ENCODE measurements around the gene TMEM18.
"Not testable (repeated sequence)": the region's sequence is repeated elsewhere in the genome, so short reads cannot be mapped to it uniquely, and the experiment has no call there.

The TMEM18 gene

DNA sequence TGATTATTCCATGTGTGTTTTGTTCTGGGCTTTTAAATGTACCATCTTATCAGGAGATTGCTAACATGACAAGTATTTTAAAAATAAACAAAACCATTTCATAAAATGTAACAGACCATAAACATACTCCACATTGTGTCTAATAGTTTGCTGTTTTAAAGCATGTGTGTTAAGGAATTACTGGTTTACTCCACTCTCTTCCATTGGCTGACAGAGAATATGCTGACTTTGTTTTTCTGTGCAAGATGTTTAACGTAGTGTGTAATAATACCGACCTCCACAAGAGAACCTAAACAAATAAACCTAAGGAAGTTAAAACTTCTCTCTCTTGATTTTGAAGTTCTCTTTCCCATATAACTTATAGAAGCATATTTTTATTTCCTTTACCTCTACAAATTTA lies 17.0 kb upstream of the TMEM18 start:
- DNase-seq (ENCODE audit: insufficient read length, low spot score) (no peak), FAIRE-seq (no peak)

DNA sequence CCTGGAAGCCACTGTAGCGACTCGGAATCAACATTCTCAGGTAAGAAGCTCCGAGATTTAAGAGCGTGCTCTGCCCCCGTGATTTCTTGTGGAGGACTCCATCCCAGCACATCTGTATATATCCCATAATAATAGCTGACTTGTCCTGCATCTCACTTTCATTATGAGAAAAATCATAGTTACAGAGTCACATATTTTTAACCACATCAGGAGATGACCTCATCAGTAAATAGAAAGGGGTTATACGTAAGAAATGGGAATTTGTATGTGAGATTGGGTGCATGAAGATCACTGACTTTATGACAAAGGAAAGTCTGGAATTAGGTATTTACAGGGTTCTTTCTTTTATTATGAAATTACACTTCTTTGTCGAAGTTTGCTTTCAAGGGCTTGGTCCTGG lies 16.4 kb upstream of the TMEM18 start:
- FAIRE-seq (no peak), DNase-seq (ENCODE audit: insufficient read length, low spot score) (no peak)

DNA sequence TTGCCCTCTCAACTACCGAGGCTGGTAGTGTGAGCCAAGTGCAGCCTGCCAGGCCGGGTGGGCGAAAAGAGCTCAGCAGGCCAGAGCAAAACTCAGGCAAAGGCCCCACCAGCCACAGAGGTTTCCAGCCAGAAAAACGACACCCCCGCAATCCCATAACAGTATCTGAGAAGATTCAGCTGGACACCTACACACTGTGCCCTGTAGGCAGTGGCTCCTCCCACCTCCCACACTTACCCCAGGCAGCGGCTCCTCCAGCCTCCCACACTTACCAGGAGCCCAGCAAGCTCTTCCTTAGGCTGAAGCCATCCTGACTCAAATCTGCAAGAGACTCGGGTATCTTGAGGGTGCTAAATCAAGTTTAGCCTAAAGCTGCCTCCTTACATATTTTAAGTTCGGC lies 15.6 kb upstream of the TMEM18 start:
- DNase-seq (ENCODE audit: insufficient read length, low spot score) (no peak), FAIRE-seq (no peak)

DNA sequence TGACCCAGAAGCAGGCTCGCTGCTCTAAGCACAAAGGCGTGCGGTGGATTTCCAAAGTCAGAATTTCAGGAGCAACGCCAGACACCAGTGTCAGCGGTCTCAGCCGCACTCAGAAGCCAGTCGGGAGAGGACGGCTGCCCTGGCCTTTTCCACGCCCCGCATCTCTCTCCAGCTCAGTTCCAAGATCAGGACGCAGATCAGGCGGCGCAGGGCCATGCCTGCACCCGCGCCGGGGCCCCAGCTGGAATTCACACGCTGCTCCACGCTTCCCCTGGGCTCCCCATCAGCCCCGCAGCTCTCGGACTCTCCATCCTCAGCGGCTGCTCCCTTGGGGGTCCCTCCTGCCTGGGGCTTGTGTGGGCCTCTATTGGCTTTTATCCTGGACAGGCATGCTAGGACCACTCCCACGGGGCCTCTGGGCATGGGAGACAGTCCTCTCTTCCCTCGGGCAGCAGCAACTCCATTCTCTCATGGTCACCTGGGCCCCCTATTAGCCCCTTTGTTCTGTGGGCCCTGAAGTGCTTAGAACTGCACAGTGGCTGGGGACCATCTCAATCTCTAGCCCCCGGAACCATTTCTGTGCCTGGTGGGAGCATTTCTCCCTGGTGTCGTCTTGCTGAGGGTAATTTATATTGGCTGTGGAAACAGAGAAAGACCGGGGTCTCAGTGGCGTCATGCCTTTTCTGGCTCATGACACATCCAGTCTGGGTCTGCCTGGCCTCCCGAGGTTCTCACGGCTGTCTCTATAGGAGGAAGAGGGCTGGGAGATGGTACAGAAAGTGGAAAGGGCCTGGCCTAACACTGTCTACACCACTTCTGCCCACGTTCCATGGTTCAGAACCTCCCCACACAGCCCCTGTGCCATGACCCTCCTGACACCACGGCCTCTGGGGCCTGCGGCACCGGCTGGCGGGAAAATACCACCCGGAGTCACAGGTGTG lies 14.9 kb upstream of the TMEM18 start:
- no peak for DNase-seq (ENCODE audit: insufficient read length, low spot score)
- FAIRE-seq, result no peak

DNA sequence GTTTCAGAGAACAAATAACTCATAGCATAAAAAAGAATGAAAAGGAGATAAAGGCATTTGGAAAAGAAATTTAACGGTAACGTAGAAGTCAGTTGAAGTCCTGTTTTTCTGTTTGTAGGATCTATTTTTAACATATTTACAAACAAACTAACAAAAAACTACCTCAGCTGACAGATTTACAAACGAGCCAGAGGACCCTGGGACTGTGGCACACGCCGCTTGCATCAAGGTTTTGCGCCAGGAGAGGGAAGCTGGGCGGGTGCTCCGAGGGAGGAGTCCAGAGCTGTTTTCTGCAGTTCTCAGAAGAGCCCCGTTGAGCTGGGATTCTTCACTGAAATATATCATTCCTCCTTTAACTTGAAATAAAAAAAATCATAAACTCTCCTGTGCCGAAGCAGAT lies 13.6 kb upstream of the TMEM18 start:
- FAIRE-seq (no peak), DNase-seq (ENCODE audit: insufficient read length, low spot score) (no peak)

DNA sequence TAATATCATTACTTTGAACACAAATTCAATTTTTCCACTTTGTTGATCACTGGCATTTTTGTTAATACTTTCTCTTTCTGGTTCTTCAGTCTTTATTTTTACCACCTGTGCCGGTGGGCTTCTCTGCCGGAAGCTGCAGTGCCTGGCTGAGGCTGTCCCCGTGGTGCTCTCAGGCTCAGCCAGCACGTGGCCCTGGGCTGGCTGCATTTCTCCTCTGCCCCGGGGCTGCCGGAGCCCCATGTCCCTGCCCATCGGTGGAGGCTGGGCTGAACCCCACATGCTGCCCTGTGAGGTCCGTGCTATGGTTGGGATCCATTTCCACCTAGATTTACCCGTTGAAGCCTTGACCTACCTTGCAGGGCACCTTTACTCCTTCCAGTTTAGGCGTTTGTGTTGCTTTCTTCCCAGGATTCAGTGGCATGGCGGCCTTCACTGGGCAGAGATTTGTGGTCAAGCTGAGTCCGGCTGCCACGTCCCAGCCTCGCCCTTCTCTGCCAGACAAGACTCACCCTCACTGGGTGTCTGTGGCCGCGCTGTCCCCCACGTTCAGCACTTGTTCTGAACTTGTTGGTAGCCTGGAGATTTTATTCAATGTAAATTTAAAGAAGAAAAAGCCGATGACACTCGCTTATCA lies 12.8 kb upstream of the TMEM18 start:
- DNase-seq (ENCODE audit: insufficient read length, low spot score) (no peak), FAIRE-seq (no peak)

DNA sequence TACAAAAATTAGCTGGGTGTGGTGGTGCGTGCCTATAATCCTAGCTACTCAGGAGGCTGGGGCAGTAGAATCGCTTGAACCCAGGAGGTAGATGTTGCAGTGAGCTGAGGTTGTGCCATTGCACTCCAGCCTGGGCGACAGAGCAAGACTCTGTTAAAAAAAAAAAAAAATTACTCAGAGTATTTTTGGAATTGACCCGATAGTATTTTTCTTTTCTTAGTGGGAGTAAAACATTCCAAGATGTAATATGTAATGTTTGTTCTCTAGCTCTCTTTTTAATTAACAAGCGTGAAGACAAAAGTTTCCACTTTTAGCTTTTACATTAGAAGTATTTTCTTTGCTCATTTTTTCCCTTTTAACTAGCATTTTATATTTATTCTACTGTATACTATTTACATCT lies 12.0 kb upstream of the TMEM18 start:
- no peak for FAIRE-seq
- DNase-seq (ENCODE audit: insufficient read length, low spot score), result no peak

DNA sequence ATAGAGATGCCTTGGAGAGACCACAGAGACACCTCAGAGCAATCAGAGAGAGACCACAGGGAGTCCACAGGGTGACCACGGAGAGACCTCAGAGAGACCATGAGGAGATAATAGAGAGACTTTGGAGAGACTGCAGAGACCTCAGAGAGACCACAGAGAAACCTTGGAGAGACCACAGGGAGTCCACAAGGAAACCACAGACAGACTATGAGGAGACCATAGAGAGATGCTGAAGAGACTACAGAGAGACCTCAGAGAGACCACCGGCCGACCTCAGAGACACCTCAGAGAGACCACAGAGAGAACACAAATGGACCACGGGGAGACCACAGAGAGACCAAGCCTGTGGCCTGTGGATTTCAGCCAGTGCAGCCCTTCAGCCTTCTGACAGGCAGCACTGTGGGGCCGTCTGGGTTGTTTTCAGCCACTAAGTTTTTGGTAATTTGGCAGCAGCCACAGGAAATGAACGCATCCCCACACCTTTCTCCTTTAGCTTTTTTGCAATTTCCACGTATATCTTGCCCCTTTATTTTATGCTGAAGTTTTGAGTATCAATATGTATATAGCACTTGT lies 11.4 kb upstream of the TMEM18 start:
- FAIRE-seq (no peak), DNase-seq (ENCODE audit: insufficient read length, low spot score) (no peak)

DNA sequence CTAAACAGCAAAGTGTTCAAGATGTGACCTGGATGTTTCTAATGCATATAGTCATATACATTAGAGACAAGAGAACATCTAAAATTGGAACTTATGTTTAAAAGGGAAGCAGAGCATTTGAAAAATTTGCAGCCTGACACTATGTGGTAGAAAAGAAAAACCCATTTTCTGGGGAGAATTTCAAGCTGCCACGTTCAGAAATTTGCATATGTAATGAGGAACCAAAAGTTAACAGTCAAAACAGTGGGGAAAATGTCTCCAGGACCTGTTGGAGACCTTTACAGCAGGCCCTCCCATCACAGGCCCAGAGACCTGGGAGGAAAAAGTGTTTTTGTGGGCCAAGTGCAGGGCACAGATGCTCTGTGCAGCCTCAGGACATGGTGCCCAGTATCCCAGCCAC lies 8.2 kb upstream of the TMEM18 start:
- no peak for DNase-seq (ENCODE audit: insufficient read length, low spot score)
- no peak for FAIRE-seq

DNA sequence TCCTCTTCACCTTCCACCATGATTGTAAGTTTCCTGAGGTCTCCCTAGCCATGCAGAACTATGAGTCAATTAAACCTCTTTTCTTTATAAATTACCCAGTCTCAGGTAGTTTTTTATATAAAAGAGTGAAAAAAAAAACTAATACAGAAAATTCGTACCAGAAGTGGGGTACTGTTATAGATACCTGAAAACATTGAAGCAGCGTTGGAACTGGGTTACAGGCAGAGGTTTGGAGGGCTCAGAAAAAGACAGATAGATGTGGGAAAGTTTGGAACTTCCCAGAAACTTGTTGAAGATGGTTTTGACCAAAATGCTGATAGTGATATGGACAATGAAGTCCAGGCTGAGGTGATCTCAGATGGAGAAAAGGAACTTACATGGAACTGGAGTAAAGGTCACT lies 7.7 kb upstream of the TMEM18 start:
- not testable (repeated sequence) for FAIRE-seq

DNA sequence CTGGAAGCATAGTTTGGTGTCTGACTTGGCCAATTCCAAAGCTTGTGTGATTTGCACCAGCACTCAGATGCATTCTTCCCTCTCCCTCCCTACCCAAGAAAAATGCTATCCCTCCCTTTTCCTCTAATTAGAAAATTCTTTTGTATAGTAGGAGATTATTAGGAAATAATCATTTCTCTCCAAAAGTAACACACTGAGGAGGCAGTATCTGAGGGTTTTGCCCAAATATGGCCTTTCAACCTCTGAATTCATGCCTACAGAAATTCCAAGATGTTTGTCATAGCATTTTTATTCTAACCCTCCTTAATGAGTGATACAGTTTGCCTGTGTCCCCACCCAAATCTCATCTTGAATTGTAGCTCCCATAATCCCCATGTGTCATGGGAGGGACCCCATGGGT lies 5.0 kb upstream of the TMEM18 start:
- DNase-seq (ENCODE audit: insufficient read length, low spot score) (no peak), FAIRE-seq (no peak)

More for the DNA sequence above, 7.7 kb upstream of the TMEM18 start:
- not testable (repeated sequence) for DNase-seq (ENCODE audit: insufficient read length, low spot score)

DNA sequence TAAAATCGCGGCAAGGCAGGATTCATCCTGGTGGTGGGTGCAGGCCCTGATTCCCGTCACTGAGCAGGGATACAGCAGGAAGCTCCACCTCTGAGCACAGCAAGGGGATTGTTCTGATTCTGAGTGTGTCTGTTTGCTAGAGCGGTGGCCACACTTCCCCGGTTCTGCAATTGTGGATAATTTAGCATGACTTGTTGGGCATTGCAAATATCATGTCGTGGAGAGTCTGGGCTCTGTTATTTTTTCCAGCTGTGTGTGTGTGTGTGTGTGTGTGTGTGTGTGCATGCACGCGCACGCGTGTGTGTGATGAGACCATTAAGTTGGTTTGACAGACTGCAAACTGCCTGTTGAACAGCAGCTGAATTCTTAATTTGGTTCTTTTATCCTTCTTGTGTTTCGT lies 4.1 kb upstream of the TMEM18 start:
- DNase-seq (ENCODE audit: insufficient read length, low spot score) (no peak), FAIRE-seq (no peak)

DNA sequence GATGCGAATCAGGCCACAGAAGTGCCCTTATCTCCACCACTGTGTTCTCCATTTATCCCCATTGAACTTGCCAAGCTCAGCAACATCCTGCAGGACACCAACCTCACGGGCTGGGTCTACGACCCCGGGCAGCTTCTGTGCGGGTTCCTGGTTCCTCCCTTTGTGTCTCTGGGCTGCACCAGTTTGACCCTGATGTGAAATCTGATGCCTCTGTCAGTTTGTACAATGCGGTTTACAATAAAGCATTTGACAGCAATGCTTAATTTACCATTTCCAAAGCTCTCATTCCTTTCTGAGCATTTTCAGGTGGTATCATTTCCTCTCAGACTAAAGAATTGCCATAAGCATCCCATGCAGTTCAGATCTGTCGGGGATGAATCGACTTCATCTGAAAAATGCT lies 3.3 kb upstream of the TMEM18 start:
- FAIRE-seq (no peak), DNase-seq (ENCODE audit: insufficient read length, low spot score) (no peak)

DNA sequence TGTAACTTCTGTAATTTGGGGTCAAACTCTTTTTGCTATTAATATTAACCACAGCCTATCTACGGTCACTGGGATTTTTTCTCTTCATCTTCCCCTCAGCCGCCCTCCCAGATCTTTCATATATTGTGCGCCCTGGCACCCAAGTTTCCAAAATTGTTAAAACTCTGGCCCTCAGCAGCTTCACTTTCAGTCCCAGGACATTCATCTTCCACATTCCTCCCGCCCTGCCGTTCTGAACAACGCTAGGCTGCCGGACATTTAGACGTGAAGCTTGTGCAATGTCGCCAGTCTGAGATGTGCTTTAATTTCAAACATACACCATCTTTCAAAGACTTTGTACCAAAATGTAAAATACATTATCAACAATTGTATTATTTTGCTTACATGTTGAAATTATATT lies 1.8 kb upstream of the TMEM18 start:
- DNase-seq (ENCODE audit: insufficient read length, low spot score) (no peak), FAIRE-seq (no peak)

DNA sequence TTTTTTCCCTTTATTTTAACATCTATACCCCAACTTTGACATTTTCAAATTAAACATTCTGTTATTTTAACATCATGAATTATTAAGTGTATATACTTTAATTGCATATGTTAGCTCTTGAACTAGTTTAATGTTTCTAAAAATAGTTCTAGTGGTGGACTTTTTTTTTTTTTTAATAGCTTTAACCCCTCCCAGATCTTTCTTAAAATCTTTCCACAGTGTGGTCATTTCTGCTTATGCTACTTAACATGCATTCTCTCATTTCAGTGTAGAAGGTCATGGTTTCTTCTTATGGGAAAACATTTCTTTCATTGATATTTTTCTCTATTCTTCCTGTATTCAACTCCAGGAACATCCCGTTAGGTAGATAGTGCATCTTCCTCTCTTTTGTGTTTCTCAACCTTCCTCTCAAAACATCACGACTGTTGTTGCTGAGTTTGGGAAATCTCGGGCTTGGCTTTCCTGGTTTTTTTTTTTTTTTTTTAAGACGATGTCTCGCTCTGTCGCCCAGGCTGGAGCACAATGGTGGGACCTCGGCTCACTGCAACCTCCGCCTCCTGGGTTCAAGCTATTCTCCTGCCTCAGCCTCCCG lies 849 bp upstream of the TMEM18 start:
- DNase-seq (ENCODE audit: insufficient read length, low spot score) (no peak), FAIRE-seq (no peak)

DNA sequence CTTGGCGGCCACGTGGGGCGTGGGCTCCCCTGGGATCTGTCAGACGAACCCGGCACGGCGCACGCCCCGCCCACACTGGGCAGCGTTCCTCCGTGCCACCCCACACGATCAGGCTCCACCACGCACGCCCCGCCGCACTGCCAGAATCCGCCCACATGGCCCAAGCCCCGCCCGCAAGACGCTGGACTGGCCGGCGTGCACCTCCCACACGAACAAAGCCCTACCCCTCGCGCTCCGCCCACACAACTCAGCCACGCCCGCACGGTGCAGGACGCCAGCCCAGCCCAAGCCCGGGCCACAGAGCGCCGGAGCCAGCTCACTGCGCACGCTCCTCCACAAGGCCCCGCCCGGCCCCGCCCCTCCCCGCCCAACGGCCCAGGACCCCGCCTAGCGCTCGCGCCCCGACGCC lies 555 bp downstream of the TMEM18 start:
- peak; percentile 99 for FAIRE-seq

DNA sequence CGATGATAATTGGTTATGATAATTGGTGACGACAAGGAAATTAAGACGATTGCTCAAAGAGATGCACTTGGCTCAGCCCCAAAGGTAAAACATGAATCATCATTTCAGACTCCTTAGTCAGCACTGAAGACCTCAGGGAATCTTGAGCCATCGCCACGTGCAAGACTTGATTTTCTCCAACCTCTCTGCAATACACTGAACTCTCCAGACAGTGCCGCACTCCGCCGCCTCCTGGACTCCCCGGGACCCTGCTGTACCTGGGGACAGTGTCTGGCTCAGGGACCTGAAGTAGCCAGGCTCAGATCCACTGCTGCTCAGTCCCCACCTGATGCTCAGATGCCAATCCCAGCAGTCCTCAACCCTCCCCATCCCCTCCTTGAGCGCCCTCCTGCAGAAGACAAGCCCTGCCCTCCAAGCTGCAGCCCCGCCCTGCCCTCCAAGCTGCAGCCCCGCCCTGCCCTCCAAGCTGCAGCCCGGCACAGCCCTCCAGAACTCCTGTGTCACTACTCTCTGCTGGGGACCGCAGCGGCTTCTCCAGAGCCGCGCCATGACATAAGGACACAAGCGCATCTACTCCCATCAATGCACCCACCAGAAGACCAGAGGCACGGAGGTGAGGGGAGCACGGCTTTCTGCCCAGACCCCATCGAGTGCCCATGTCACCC lies 1.1 kb downstream of the TMEM18 start:
- FAIRE-seq (peak; percentile 92), DNase-seq (ENCODE audit: insufficient read length, low spot score) (peak; percentile 51)

More for the DNA sequence above, 555 bp downstream of the TMEM18 start:
- peak; percentile 92 for DNase-seq (ENCODE audit: insufficient read length, low spot score)

DNA sequence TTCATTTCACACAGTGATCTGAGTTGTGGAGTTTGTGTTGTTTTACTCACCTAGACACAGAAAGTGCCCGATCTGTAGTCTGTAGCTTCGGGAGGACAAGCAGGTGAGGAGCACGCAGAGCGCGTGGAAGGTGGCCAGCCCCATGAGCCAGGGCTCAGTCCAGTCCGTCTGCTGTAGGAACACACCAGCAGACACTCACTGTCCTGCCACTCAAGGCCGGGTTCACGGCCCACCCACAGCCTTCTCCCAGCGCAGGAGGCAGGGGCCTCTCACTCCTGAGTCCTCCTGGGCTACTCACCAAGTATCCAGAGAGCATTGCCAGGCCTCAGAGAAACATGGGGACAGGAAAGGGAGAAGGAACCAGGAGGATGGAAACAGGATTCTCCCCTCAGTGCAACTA lies 1.7 kb downstream of the TMEM18 start:
- no peak for DNase-seq (ENCODE audit: insufficient read length, low spot score)
- FAIRE-seq, result peak; percentile 64

DNA sequence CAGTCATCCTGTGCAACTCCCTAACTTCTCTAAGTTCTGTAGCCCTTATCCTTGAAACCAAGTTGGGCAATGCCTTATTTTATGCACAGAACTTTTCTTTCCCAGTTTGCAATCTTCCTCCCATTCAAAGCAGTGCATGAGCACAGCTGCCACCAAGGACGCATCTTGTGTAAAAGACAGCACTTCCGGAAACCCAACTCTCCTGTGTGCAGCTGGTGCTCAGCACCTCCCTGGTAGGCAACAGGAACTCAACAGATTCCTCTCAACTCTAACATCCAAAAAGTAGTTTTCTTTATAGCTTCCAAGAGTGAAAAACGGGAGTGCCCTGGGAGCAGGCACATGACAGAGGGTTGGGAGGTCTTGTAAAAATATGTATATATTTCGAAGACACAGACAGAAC lies 2.2 kb downstream of the TMEM18 start:
- FAIRE-seq (no peak), DNase-seq (ENCODE audit: insufficient read length, low spot score) (no peak)

DNA sequence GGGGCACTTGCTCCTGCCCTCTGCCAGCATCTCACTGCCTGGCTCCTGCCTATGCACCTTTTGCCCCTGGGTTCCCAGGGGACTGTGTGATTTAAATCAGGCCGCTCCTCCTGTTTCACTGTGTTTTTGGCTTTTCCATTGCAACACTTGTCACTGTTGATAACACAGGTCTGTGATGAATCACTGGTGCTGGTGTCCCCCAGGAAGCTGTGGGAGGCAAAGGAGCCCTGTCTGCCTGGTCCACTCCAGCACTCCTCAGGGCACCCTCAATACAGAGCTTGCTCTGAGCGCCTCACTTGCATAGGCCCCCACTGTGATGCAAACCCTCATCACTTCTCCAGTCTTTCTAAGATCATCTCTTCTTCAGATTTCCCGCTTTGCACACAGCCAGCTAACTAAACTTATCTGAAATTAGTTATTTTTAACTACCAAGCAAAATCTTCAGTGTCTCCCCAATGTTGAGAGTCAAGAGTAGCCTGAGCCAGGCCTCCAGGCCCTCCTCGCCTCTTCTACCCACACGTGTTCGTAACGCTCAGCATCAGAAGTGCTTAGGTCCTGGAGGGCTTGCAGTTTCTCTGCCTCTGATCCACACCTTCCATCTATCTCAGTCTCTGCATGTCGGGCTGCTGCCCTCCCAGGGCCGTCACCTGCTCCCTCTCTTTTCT lies 2.8 kb downstream of the TMEM18 start:
- DNase-seq (ENCODE audit: insufficient read length, low spot score), result no peak
- FAIRE-seq, result no peak

All from HTR-8/SVneo (cell line).